H9 (cell line): ENCODE results near the gene MYO1C. TPM values are rescaled to one million over a fixed set of nuclear protein-coding genes. Genes with fewer than 3 reads are reported as not detected.

Experiments
- DNase-seq: peaks from one replicate; pipeline ENCODE4 v3.0.0-alpha.2; 2017
- H2AFZ ChIP-seq: one replicate; pipeline ENCODE4 v1.6.1; 2013; ENCODE audit warnings: mild to moderate bottlenecking, low read length, control low read depth, moderate library complexity
- H2AK5ac ChIP-seq: 2 replicates; pipeline ENCODE4 v1.6.1; 2013; ENCODE audit warnings: low read length, control low read depth, mixed read lengths; ENCODE audit not compliant: insufficient read length
- H2BK120ac ChIP-seq: one replicate; pipeline ENCODE4 v1.6.1; 2013; ENCODE audit warnings: low read depth, mild to moderate bottlenecking, low read length, control low read depth, inconsistent platforms; ENCODE audit not compliant: poor library complexity, severe bottlenecking
- H2BK12ac ChIP-seq: 2 replicates; pipeline ENCODE4 v1.6.1; 2013; ENCODE audit warnings: low read length, control low read depth, mixed read lengths, low read depth; ENCODE audit not compliant: insufficient read length
- H2BK15ac ChIP-seq: 2 replicates; pipeline ENCODE4 v1.6.1; 2013; ENCODE audit warnings: low read depth, low read length, control low read depth
- H2BK20ac ChIP-seq: one replicate; pipeline ENCODE4 v1.6.1; 2013; ENCODE audit warnings: low read depth, mild to moderate bottlenecking, low read length, control low read depth, inconsistent platforms; ENCODE audit not compliant: poor library complexity, severe bottlenecking
- H2BK5ac ChIP-seq: 2 replicates; pipeline ENCODE4 v1.6.1; 2013; ENCODE audit warnings: low read length, control low read depth, mixed read lengths; ENCODE audit not compliant: insufficient read length
- H3K14ac ChIP-seq: 2 replicates; pipeline ENCODE4 v1.6.1; 2013; ENCODE audit warnings: low read length, control low read depth; ENCODE audit not compliant: insufficient read depth
- H3K18ac ChIP-seq: 2 replicates; pipeline ENCODE4 v1.6.1; 2013; ENCODE audit warnings: low read depth, mild to moderate bottlenecking, mixed read lengths, low read length, control low read depth; ENCODE audit not compliant: insufficient read length
- H3K23ac ChIP-seq: 2 replicates; pipeline ENCODE4 v1.6.1; 2013; ENCODE audit warnings: low read length, control low read depth, mixed read lengths, low read depth; ENCODE audit not compliant: insufficient read length
- H3K23me2 ChIP-seq: 2 replicates; pipeline ENCODE4 v1.6.1; 2013; ENCODE audit warnings: low read depth, mild to moderate bottlenecking, mixed read lengths, low read length, control low read depth; ENCODE audit not compliant: insufficient read length, poor library complexity, severe bottlenecking
- H3K27ac ChIP-seq: 2 replicates; pipeline ENCODE4 v1.5.1; 2013; ENCODE audit warnings: low read length, control low read depth, mixed read lengths, low read depth; ENCODE audit not compliant: insufficient read length
- H3K27me3 ChIP-seq: 2 replicates; pipeline ENCODE4 v1.6.1; 2013; ENCODE audit warnings: low read length, control low read depth, inconsistent platforms; ENCODE audit not compliant: insufficient read depth
- H3K4ac ChIP-seq: 2 replicates; pipeline ENCODE4 v1.6.1; 2013; ENCODE audit warnings: low read depth, mild to moderate bottlenecking, control low read depth, inconsistent platforms, low read length, moderate library complexity
- H3K4me1 ChIP-seq: 2 replicates; pipeline ENCODE4 v1.6.1; 2013; ENCODE audit warnings: low read length, control low read depth, inconsistent platforms; ENCODE audit not compliant: insufficient read depth
- H3K4me2 ChIP-seq: 2 replicates; pipeline ENCODE4 v1.6.1; 2013; ENCODE audit warnings: low read length, control low read depth, mixed read lengths; ENCODE audit not compliant: insufficient read length, insufficient read depth
- H3K56ac ChIP-seq: 2 replicates; pipeline ENCODE4 v1.6.1; 2013; ENCODE audit warnings: low read depth, mild to moderate bottlenecking, mixed read lengths, low read length, control low read depth; ENCODE audit not compliant: insufficient read length
- H3K79me1 ChIP-seq: 2 replicates; pipeline ENCODE4 v1.6.1; 2013; ENCODE audit warnings: low read depth, mild to moderate bottlenecking, moderate library complexity, low read length, control low read depth, inconsistent platforms; ENCODE audit not compliant: insufficient read depth, poor library complexity, severe bottlenecking
- H3K79me2 ChIP-seq: 2 replicates; pipeline ENCODE4 v1.6.1; 2013; ENCODE audit warnings: low read length, control low read depth, inconsistent platforms; ENCODE audit not compliant: insufficient read depth
- H3K9ac ChIP-seq: 2 replicates; pipeline ENCODE4 v1.6.1; 2013; ENCODE audit warnings: low read length, control low read depth, mixed read lengths; ENCODE audit not compliant: insufficient read length; ENCODE audit errors: extremely low read depth
- H3K9me3 ChIP-seq: one replicate; pipeline ENCODE4 v1.6.1; 2013; ENCODE audit warnings: low read depth, low read length, inconsistent platforms; ENCODE audit not compliant: control insufficient read depth
- H3T11ph ChIP-seq: one replicate; pipeline ENCODE4 v1.6.1; 2013; ENCODE audit warnings: mild to moderate bottlenecking, low read length, control low read depth, inconsistent platforms
- H4K20me1 ChIP-seq: one replicate; pipeline ENCODE4 v1.6.1; 2013; ENCODE audit not compliant: control insufficient read depth, insufficient read length, insufficient read depth
- H4K5ac ChIP-seq: 2 replicates; pipeline ENCODE4 v1.6.1; 2013; ENCODE audit warnings: low read depth, mild to moderate bottlenecking, mixed read lengths, low read length, control low read depth; ENCODE audit not compliant: insufficient read length
- H4K8ac ChIP-seq: replicated peaks from 2 replicates; pipeline ENCODE4 v1.6.1; 2013; ENCODE audit warnings: low read length, control low read depth, mixed read lengths, low read depth; ENCODE audit not compliant: insufficient read length
- H4K91ac ChIP-seq: 2 replicates; pipeline ENCODE4 v1.6.1; 2013; ENCODE audit warnings: low read depth, mild to moderate bottlenecking, moderate library complexity, mixed read lengths, low read length, control low read depth; ENCODE audit not compliant: insufficient read length
- H3K27ac Mint-ChIP-seq, 3 experiments: 2 replicates in 2 of 3; 3 replicates in 1 of 3; pipeline ENCODE4 v1.8.0; 2020 to 2021; ENCODE audit warnings: mixed read lengths in 3 of 3, mild to moderate bottlenecking in 1 of 3, moderate library complexity in 1 of 3
- H3K27me3 Mint-ChIP-seq: 2 replicates; pipeline ENCODE4 v1.8.0; 2021; ENCODE audit warnings: low read depth, mild to moderate bottlenecking, moderate library complexity, mixed read lengths
- H3K36me3 Mint-ChIP-seq, 3 experiments: 2 replicates in 2 of 3; 3 replicates in 1 of 3; pipeline ENCODE4 v1.8.0; 2020 to 2021; ENCODE audit warnings: low read depth in 3 of 3, mixed read lengths in 3 of 3; ENCODE audit not compliant: insufficient read depth in 1 of 3
- H3K4me1 Mint-ChIP-seq, 2 experiments: 2 replicates each; pipeline ENCODE4 v1.8.0; 2020; ENCODE audit warnings: mixed read lengths in 2 of 2
- H3K4me3 Mint-ChIP-seq, 2 experiments: 2 replicates in 1 of 2; 3 replicates in 1 of 2; pipeline ENCODE4 v1.8.0; 2020 to 2021; ENCODE audit warnings: mild to moderate bottlenecking in 2 of 2, mixed read lengths in 2 of 2, moderate library complexity in 1 of 2
- H3K9me3 Mint-ChIP-seq, 2 experiments: 2 replicates in 1 of 2; 3 replicates in 1 of 2; pipeline ENCODE4 v1.8.0; 2020; ENCODE audit warnings: mild to moderate bottlenecking in 2 of 2, mixed read lengths in 2 of 2, moderate library complexity in 1 of 2
- WGBS: extraction: QIAGEN DNeasy Blood & Tissue Kit; methylation state at CpG from one replicate; pipeline ENCODE4 v1.1.7; 2013; ENCODE audit warnings: missing lambda C conversion rate, low lambda C conversion rate, mixed read lengths; ENCODE audit not compliant: insufficient read length; ENCODE audit errors: extremely low coverage; 5-methylcytosine and 5-hydroxymethylcytosine counted together
- total RNA-seq: library from RNA; stranded (reverse); gene quantifications from 2 replicates; pipeline ENCODE4 v1.2.1, GENCODE V29; 2021
- TF ChIP-seq, protein P1 (sequence below): fragments of 200-600 bp; sonication (generic); conservative IDR thresholded peaks from 3 replicates; pipeline ENCODE4 v1.8.0; 2021; ENCODE audit warnings: antibody characterized with exemption, mild to moderate bottlenecking

Gene MYO1C
- total RNA-seq, 1 experiment from 2014 or later: 86.5 TPM

DNA sequence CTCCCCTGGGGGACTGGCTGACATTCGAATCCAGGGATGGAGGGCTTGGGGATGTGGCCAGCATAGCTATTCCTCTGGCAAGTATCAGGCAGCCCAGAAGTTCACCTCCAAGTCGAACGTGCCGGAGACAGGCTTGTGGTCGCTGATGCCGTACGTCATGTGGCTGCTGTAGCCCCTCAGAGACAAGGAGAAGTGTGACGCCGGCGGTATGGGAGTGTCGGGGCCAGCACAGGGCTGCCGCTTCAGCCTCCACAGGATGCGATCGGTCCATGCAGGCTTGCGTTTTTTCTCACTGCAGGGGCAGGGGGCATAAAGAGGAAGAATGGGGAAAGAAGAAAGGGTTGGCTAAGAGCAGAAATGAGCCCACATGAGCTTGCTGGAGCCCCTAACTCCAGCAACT, 5.3 kb upstream of the MYO1C start:
- peaks cover 0 to 14% (median 3%) of the 10 kb centered on the region in 3 experiments; a peak in 4 of 7 replicates for H3K36me3 Mint-ChIP-seq
- Histone ChIP-seq H3K4me1 (no peaks in the 10 kb centered on the region), H2BK12ac (no peak overlapping the region), H2AK5ac (no peak overlapping the region), H3K79me2 (no peaks in the 10 kb centered on the region), H4K5ac (no peak overlapping the region), H3K27me3 (no peaks in the 10 kb centered on the region), H2AFZ (no peak overlapping the region), H2BK5ac (no peak overlapping the region), H3K9ac (no peak overlapping the region), H2BK20ac (no peak overlapping the region), H4K20me1 (no peaks in the 10 kb centered on the region), H3K4me2 (no peak overlapping the region), H3K9me3 (no peaks in the 10 kb centered on the region), H3T11ph (no peak overlapping the region), H3K79me1 (no peaks in the 10 kb centered on the region), H4K91ac (no peak overlapping the region), H3K56ac (no peak overlapping the region), H2BK15ac (no peak overlapping the region), H3K23ac (no peak overlapping the region), H3K23me2 (no peaks in the 10 kb centered on the region), H2BK120ac (no peak overlapping the region), H3K4ac (no peak overlapping the region), H3K27ac (no peak overlapping the region), H4K8ac (no peak overlapping the region), H3K14ac (no peak overlapping the region), H3K18ac (no peak overlapping the region)
- H3K4me3 Mint-ChIP-seq: no peak overlapping the region
- H3K27ac Mint-ChIP-seq: peak overlapping the region in 1 of 3 experiments; percentile 21; a peak in 2 of 7 replicates
- peaks cover 4 to 8% of the 10 kb centered on the region in 2 experiments; a peak in 3 of 4 replicates for H3K4me1 Mint-ChIP-seq
- H3K27me3 Mint-ChIP-seq: no peaks in the 10 kb centered on the region
- WGBS: no CpG with 5 or more reads among the region's 15 CpGs
- TF ChIP-seq, protein P1, sequence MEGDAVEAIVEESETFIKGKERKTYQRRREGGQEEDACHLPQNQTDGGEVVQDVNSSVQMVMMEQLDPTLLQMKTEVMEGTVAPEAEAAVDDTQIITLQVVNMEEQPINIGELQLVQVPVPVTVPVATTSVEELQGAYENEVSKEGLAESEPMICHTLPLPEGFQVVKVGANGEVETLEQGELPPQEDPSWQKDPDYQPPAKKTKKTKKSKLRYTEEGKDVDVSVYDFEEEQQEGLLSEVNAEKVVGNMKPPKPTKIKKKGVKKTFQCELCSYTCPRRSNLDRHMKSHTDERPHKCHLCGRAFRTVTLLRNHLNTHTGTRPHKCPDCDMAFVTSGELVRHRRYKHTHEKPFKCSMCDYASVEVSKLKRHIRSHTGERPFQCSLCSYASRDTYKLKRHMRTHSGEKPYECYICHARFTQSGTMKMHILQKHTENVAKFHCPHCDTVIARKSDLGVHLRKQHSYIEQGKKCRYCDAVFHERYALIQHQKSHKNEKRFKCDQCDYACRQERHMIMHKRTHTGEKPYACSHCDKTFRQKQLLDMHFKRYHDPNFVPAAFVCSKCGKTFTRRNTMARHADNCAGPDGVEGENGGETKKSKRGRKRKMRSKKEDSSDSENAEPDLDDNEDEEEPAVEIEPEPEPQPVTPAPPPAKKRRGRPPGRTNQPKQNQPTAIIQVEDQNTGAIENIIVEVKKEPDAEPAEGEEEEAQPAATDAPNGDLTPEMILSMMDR: no peak
- DNase-seq: no peak
- no peaks in the 10 kb centered on the region for H3K9me3 Mint-ChIP-seq
